ENCODE data around the gene TMEM235.

- TF ChIP-seq CTCF (IDR thresholded peaks at IDR 0.05; ENCODE audit: low read depth, low read length, missing input control): no peak
- no peak for TF ChIP-seq REST (IDR thresholded peaks at IDR 0.05)
- no peak for TF ChIP-seq YY1 (IDR thresholded peaks at IDR 0.05)
- no peak for TF ChIP-seq JUND (IDR thresholded peaks at IDR 0.05)
- TF ChIP-seq TAF1 (conservative IDR thresholded peaks at IDR 0.05): no peak
- TF ChIP-seq SP1 (IDR thresholded peaks at IDR 0.05): no peak
- no peak for TF ChIP-seq MAX (IDR thresholded peaks at IDR 0.05)
- no peak for TF ChIP-seq FOXA1 (IDR thresholded peaks at IDR 0.05)
- TF ChIP-seq RXRA (IDR thresholded peaks at IDR 0.05): no peak
- TF ChIP-seq ZBTB33 (IDR thresholded peaks at IDR 0.05): no peak
- no peak for TF ChIP-seq HNF4G (IDR thresholded peaks at IDR 0.05)
Observed at GRCh38 chr17:78225088-78225865, 6.2 kb upstream of the TMEM235 start.

All from liver (tissue), 3 donors.